ENCODE data around the gene MRGPRE.
"Not testable (repeated sequence)": the region's sequence is repeated elsewhere in the genome, so short reads cannot be mapped to it uniquely, and the experiment has no call there.

DNA sequence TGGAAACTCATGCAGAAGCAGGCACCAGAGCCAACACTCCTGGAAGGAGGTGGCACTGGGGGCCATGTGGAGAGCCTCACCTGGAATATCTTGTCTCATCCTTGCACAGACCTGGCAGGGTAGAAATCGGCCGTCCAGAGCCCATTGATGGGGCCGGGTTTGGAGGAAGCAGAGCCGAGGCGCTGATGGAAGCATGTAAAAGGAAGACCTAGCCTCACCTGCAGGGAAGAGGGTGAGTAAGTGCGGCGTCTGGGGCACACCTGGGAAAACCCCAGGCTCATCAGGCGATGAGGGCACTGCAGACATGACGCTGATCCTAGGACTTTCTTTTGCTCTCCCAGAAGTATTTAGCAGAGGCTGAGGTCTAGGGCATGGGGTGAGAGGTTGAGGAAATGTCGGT, 48.9 kb upstream of the MRGPRE start:
- not testable (repeated sequence) for TF ChIP-seq POLR2A, POLR2AphosphoS5, EP300 (IDR thresholded peaks at IDR 0.05)
- TF ChIP-seq, protein P1, sequence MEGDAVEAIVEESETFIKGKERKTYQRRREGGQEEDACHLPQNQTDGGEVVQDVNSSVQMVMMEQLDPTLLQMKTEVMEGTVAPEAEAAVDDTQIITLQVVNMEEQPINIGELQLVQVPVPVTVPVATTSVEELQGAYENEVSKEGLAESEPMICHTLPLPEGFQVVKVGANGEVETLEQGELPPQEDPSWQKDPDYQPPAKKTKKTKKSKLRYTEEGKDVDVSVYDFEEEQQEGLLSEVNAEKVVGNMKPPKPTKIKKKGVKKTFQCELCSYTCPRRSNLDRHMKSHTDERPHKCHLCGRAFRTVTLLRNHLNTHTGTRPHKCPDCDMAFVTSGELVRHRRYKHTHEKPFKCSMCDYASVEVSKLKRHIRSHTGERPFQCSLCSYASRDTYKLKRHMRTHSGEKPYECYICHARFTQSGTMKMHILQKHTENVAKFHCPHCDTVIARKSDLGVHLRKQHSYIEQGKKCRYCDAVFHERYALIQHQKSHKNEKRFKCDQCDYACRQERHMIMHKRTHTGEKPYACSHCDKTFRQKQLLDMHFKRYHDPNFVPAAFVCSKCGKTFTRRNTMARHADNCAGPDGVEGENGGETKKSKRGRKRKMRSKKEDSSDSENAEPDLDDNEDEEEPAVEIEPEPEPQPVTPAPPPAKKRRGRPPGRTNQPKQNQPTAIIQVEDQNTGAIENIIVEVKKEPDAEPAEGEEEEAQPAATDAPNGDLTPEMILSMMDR (IDR thresholded peaks at IDR 0.05), result not testable (repeated sequence)

Data from suprapubic skin (tissue), 4 donors.